GM06990 (cell line): Measurements from ENCODE around the gene MPC1L.

Source experiments
- DNase-seq: peaks from one replicate; pipeline ENCODE4 v3.0.0-alpha.2; 2011; ENCODE audit not compliant: insufficient read length; ENCODE audit errors: extremely low read depth
- H3K27me3 ChIP-seq: replicated peaks from 2 replicates; pipeline ENCODE4 v1.6.0; 2011; ENCODE audit warnings: low read length; ENCODE audit not compliant: control insufficient read depth, insufficient read depth
- H3K36me3 ChIP-seq: 2 replicates; pipeline ENCODE4 v1.5.1; 2011; ENCODE audit warnings: low read length; ENCODE audit not compliant: control insufficient read depth, insufficient read depth
- H3K4me3 ChIP-seq: replicated peaks from 2 replicates; pipeline ENCODE4 v1.5.1; 2011; ENCODE audit warnings: low read depth, mild to moderate bottlenecking, control low read depth, low read length
- CTCF ChIP-seq: IDR thresholded peaks from 2 replicates; pipeline ENCODE4 v1.5.1; 2011; ENCODE audit warnings: low read length, control low read depth, mild to moderate bottlenecking, inconsistent platforms; ENCODE audit not compliant: insufficient read depth, poor library complexity, severe bottlenecking

MPC1L gene

DNA sequence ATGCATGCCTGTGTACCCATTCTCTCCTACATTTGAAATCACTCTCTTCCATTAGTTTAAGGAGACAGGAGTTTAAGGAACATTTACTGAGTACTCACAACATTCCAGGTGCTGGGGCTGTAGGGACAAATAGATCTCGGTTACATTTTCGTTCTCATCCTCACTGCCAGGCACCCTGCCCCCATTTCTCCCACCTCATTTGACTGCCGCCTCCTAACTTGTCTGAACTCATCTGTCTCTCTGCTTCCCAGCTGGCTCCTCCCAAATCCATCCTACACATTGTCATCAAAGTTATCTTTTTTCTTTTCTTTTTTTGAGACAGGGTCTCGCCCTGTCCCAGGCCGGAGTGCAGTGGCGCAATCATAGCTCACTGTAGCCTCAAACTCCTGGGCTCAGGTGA is 19.8 kb upstream of the MPC1L start:
- no peak for DNase-seq
- Histone ChIP-seq H3K36me3 (peaks cover 3% of the 10 kb centered on the region), H3K4me3 (no peak overlapping the region)

DNA sequence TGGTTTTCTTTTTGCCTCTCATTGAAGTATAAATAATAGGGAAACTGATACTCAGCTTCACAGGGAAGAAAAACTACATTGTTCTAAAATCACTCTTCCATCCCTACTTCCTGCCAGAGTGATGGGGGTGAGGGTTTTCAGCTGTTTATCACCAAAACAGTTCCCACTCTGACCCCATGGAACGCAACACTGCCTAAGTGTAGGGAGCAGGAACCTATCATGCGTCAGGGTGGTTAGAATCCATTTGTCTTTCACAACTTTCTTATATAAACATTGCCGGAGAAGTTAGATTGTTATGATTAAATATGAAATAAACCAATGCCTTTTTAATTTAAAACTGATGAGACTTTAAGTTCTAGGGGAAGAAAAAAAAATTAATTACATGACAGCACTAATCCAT is 15.8 kb upstream of the MPC1L start:
- no peaks in the 10 kb centered on the region for H3K27me3 ChIP-seq
- TF ChIP-seq CTCF, result no peak

More for the DNA sequence above, 19.8 kb upstream of the MPC1L start:
- TF ChIP-seq CTCF, result no peak
- H3K27me3 ChIP-seq, result no peaks in the 10 kb centered on the region

GRCh38 chrX:40612511-40612910 is 10.7 kb upstream of the MPC1L start:
- Histone ChIP-seq H3K27me3 (no peaks in the 10 kb centered on the region), H3K36me3 (no peaks in the 10 kb centered on the region), H3K4me3 (no peak overlapping the region)
- DNase-seq, result no peak
- no peak for TF ChIP-seq CTCF

More for the DNA sequence above, 15.8 kb upstream of the MPC1L start:
- Histone ChIP-seq H3K4me3 (no peak overlapping the region), H3K36me3 (no peaks in the 10 kb centered on the region; the same call in 1 of the 2 replicates)
- no peak for DNase-seq

- Histone ChIP-seq H3K27me3 (no peaks in the 10 kb centered on the region), H3K4me3 (no peak overlapping the region), H3K36me3 (no peaks in the 10 kb centered on the region)
- no peak for TF ChIP-seq CTCF
- no peak for DNase-seq
Measured at GRCh38 chrX:40615976-40616375, 7.3 kb upstream of the MPC1L start.

- no peaks in the 10 kb centered on the region for H3K36me3 ChIP-seq
- H3K27me3 ChIP-seq, result peaks cover 1% of the 10 kb centered on the region; the same call in 1 of the 2 replicates
- TF ChIP-seq CTCF, result no peak
- no peak for DNase-seq
- no peak overlapping the region for H3K4me3 ChIP-seq
Measured at GRCh38 chrX:40617566-40617965, 5.7 kb upstream of the MPC1L start.
